ENCODE results near the gene SNPH.

GRCh38 chr20:1294497-1294896 lies 28.4 kb downstream of the SNPH start:
- TF ChIP-seq CTCF (conservative IDR thresholded peaks at IDR 0.05; ENCODE audit: low read depth, low read length), result no peak
- TF ChIP-seq EZH2 (IDR thresholded peaks at IDR 0.05; ENCODE audit: borderline replicate concordance, low read depth, low read length, poor library complexity, severe bottlenecking), result no peak

Measured in A673 (cell line).